HG03442 (cell line): Measurements from ENCODE around the gene BCOR.

Source experiments
- ATAC-seq: cut with Tn5 transposase; IDR thresholded peaks from one replicate; pipeline ENCODE4 v1.9.1; 2021; ENCODE audit warnings: mild to moderate bottlenecking, moderate library complexity; ENCODE audit not compliant: unreplicated experiment

The BCOR gene

GRCh38 chrX:40116925-40117324, 19.2 kb upstream of the BCOR start:
- no peak for ATAC-seq

DNA sequence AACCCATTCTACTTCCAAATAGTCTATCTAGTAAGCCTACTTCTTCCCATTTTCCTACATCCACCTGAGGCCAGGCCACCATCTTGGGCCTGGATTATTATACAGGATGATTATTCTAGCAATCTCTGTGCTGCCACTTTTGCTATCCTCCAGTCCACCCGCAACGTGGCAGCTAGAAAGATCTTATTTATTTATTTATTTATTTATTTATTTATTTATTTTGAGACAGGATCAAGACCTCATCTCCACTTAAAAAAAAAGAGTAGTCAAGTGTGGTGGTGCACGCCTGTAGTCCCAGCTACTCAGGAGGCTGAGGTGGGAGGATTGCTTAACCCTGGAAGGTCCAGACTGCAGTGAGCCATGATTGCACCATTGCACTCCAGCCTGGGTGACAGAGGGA, 15.2 kb upstream of the BCOR start:
- no peak for ATAC-seq

DNA sequence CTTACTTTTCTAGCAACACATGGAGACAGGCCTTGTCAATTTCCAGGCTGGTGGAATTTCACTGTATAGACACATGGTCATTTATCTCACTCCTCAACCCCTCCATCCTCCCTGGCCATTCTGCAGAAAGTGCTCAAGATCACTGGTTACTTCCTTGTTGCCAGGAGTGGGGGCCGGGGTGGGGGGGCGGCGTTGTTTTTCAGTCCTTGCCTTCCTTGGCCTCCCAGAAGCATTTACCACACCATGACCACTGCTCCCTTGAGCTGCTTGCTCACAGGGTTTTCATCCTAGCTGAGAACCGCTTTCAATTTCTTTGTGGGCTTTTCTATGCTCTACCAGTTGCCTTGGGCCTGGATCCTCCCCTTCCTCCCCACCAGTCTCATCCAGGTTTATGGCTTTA, 14.1 kb upstream of the BCOR start:
- no peak for ATAC-seq

- no peak for ATAC-seq
Measured at GRCh38 chrX:40109288-40110008, 11.7 kb upstream of the BCOR start.

DNA sequence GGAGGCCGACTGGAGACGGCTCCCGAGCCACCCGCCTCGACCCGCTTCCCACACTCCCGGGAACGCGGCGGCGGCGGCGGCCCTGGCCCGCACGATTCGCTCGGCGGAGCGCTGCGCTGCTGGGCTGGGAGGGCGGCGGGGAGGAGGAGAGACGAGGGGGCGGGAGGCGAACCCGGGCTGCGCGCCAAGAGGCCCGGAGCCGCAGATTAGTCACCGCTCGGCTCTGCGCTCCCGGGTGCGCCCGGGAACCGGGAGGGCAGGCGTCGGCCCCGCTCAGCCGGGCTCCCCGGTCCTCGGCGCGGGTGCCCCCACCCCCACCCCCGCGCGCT, 11.2 kb upstream of the BCOR start:
- no peak for ATAC-seq

- ATAC-seq, result no peak
Measured at GRCh38 chrX:40108162-40108958, 10.6 kb upstream of the BCOR start.

GRCh38 chrX:40107291-40108161, 9.8 kb upstream of the BCOR start:
- no peak for ATAC-seq

- ATAC-seq, result no peak
Measured at GRCh38 chrX:40106676-40107290, 9.0 kb upstream of the BCOR start.

DNA sequence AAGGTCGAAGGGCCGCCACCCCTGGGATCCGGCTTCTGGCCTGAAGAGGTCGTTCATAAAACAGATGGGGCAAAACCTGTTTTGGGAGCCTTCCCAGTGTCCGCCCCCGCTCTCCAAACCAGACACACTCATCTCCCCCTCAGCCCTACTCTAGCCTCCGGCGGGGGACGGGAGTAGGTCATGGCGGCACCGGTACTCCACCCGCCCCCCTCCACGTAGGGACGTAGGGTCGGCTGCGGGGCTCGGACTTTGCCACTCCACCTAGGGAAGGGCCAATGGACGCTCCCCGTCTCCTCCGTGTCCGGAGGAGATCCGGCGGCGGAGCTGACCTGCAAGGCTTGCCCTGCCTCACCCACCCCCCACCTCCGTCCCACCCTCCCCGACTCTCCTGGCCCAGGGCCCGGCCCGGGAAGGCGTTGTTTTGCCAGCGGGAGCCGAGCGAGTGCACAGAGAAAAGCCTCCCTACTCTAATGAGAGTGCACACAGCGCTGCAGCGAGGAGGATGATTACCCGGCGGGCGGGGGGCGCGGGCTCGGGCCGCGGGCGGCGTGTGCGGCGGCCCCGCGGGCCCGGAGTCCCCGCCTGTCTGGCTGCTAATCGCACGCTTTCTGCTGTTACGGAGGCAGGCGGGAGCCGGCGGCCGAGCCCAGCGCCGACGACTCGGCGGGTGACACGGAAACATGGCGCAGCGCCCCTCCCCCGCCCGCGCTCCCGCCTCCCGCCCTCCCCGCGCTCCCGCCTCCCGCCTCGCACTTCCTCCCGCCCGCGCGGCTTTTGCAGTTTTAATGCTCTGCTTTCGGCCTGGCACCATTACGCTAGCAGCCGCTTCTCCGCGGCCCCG, 8.3 kb upstream of the BCOR start:
- ATAC-seq, result no peak

GRCh38 chrX:40104985-40105834, 7.5 kb upstream of the BCOR start:
- ATAC-seq, result no peak

GRCh38 chrX:40104630-40104984, 6.8 kb upstream of the BCOR start:
- no peak for ATAC-seq

- no peak for ATAC-seq
Measured at GRCh38 chrX:40103565-40104323, 6.0 kb upstream of the BCOR start.

GRCh38 chrX:40102393-40103381, 4.9 kb upstream of the BCOR start:
- ATAC-seq, result no peak

- ATAC-seq, result no peak
Measured at GRCh38 chrX:40101430-40101802, 3.7 kb upstream of the BCOR start.

DNA sequence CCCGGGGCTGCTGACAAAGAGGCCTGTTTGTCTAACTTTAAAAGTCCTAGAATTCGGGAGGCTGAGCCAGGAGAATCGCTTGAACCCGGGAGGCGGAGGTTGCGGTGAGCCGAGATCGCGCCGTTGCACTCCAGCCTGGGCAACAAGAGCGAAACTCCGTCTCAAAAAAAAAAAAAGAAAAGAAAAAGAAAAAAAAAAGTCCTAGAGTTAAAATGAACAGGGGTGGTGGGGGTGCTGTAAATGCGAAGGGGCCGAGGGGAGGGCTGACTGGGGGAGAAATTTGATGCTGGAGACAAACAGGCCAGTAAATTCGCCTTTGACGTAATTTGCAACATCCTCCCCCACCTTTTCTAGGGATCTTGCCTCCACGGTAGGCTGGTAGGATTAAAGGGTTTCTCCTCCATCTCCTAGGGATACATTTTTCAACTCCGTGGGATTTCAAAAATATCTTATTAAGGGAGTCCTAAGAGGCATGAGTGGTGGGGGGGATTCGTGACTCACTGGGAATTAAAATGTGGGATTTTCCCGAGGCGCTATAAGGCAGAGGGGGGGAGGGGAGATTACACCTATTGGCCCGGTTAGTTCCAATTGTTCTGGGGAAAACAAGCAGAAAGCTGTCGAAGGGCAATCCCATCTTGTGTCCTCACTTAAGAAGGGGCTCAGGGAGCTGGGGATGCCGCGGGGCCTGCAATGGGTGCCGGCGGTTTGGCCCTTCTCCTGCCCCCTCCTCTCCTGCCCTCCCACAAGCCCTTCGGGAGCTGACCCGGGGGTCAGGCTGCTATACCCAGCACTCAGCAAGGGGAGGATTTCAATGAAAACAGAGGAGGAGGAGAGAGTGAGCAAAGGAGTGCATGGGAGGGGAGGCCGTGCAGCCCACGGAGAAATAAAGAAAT, 3.0 kb upstream of the BCOR start:
- ATAC-seq, result no peak

GRCh38 chrX:40100141-40100536, 2.4 kb upstream of the BCOR start:
- ATAC-seq, result no peak
